Spinal cord (tissue), 10 donors: ENCODE data around the gene TSSK3. TPM values are rescaled to one million over a fixed set of nuclear protein-coding genes. Genes with fewer than 3 reads are reported as not detected.

Experiments
- DNase-seq, 6 donors: peaks; one replicate each; pipeline versions ENCODE4 v3.0.0 to v3.0.0-alpha.2; 2013 to 2015; ENCODE audit warnings: low spot score in 6 of 6, low read depth in 4 of 6
- H3K27ac ChIP-seq: one replicate; pipeline ENCODE4 v1.5.1; 2013; ENCODE audit warnings: low read depth, low read length, control low read depth
- H3K27me3 ChIP-seq: one replicate; pipeline ENCODE4 v1.6.1; 2013; ENCODE audit warnings: low read length; ENCODE audit not compliant: control insufficient read depth, insufficient read depth
- H3K36me3 ChIP-seq: one replicate; pipeline ENCODE4 v1.6.1; 2013; ENCODE audit warnings: low read length; ENCODE audit not compliant: control insufficient read depth, insufficient read depth
- H3K4me1 ChIP-seq: one replicate; pipeline ENCODE4 v1.6.1; 2013; ENCODE audit warnings: low read length; ENCODE audit not compliant: control insufficient read depth, insufficient read depth
- H3K4me3 ChIP-seq: one replicate; pipeline ENCODE4 v1.5.1; 2013; ENCODE audit warnings: low read depth, low read length, control low read depth
- H3K9me3 ChIP-seq: one replicate; pipeline ENCODE4 v1.6.1; 2013; ENCODE audit warnings: low read length; ENCODE audit not compliant: control insufficient read depth, insufficient read depth
- WGBS: methylation state at CpG from one replicate; pipeline ENCODE4 v1.1.5; 2013; ENCODE audit warnings: missing lambda C conversion rate; ENCODE audit not compliant: insufficient coverage; 5-methylcytosine and 5-hydroxymethylcytosine counted together
- polyA plus RNA-seq, 2 donors: library from polyadenylated mRNA; unstranded; fragments of 120-200 nt; gene quantifications; one replicate each; pipeline ENCODE4 v1.2.1, GENCODE V29; 2013; ENCODE audit not compliant: insufficient read length in 2 of 2
- total RNA-seq, 2 donors: library from RNA; depleted of rRNA in 1 of 2; stranded (reverse); fragments of 120-200 nt in 1 of 2; fragments of >200 nt in 1 of 2; gene quantifications; one replicate each; pipeline versions ENCODE4 v1.2.3 to v1.2.4, GENCODE V29; 2013 to 2014
- donor health status: healthy.

The TSSK3 gene
- total and polyA plus RNA-seq, 4 donors: 0.59 to 4.4 (median 2.3) TPM

DNA sequence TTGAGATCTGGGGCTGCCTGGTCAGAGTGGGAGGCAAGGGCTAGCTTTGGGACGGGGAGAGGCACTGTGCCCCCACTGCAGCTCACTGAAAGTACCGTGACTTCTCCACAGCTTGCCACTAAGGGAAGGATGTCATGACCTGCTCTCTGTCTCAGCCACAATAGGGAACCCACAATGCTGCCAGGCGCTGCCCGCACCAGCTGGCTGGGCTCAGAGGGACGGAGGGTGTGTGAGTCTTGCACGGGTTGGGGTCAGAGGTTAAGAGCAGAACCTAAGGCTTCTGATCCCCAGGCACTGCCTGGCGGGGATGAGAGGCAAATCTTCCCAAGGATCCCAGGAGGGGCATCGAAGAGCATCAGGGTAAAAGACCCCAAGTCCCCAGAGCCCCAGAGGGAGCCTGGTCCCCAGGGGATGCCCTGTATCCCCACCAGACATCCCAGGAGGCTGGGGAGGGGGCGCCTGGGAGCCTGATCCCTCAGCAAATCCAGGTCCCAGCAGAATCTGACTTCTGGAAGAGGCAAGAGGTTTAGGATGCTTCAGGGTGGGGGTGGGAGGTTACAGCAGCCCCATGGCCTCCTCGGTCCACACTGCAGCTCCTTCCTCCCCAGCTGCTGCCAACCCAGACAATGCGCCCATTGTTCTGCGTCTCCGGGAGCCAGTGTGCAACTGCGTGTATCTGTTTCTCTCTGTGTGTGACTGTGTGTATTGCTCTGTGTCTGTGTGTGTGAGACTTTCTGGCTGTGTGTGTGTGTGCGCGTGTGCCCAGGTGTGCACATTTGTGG is 24.3 kb upstream of the TSSK3 start:
- DNase-seq: peak in 3 of 6 donors; percentile 48 to 85 (median 80)
- Histone ChIP-seq H3K4me3 (peak overlapping the region; percentile 2), H3K4me1 (peaks cover 70% of the 10 kb centered on the region)

DNA sequence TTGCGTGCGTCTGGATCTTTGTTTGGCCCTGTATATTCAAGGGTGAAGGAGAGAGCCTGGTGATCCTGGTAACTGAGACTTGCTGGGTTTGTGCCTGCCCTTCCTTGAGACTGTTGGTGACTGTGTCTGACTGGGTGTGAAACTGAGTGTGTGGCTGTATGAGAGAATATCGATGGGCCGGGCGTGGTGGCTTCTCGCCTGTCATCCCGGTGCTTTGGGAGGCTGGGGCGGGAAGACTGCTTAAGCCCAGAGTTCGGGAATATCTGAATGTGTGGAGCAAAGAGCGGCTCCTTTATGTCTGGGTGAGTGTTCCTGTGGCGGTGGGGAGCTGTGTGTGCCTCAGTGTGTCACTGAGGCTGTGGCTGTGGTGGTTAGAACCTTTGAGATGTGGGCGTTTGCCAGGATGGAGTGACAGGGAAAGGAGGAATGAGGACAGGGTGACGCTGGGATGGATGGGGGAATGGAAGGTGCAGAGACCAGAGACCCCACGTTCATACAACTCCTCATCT is 23.6 kb upstream of the TSSK3 start:
- WGBS: 59% methylated on average over 11 of the region's 14 CpGs
- peak overlapping the region; percentile 2 for H3K4me3 ChIP-seq
- peak overlapping the region; percentile 95 for H3K27ac ChIP-seq
- no peak for DNase-seq
- H3K27me3 ChIP-seq: no peaks in the 10 kb centered on the region
- H3K9me3 ChIP-seq: no peaks in the 10 kb centered on the region
- H3K4me1 ChIP-seq: peaks cover 67% of the 10 kb centered on the region
- peaks cover 11% of the 10 kb centered on the region for H3K36me3 ChIP-seq

More for the DNA sequence above, 24.3 kb upstream of the TSSK3 start:
- peak overlapping the region; percentile 95 for H3K27ac ChIP-seq
- 28% methylated on average over 11 of the region's 16 CpGs for WGBS
- no peaks in the 10 kb centered on the region for H3K27me3 ChIP-seq
- no peaks in the 10 kb centered on the region for H3K9me3 ChIP-seq
- peaks cover 13% of the 10 kb centered on the region for H3K36me3 ChIP-seq

DNA sequence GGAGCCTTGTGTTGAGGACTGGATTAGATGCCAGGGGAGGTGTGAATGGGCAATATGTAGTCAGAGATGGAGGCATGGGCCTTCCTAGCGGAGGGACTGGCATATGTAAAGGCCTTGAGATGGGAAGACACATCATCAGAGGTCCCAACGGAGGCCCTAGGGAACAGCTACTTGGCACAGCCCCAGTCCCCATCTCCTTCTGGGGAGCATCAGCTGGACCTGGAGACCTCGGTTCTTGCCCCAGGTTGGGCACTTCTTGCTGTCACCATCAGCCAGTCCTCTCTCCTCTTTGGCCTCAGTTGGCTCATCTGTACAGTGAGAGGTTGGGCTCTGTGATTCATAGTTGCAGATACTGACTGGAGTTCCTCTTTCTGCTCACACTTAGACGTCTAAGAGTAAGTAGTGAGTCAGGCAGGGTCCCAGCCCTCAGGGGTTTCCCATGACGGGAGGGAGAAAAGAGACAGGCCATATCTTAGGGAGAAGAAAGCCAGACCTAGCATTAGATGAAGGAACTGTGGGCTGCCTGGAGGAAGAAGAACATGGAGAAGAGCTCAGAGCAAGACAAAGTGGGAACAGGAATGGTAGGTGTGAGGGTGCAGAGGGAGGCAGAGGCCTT is 22.9 kb upstream of the TSSK3 start:
- peak overlapping the region; percentile 95 for H3K27ac ChIP-seq
- H3K4me3 ChIP-seq: no peak overlapping the region
- no peaks in the 10 kb centered on the region for H3K27me3 ChIP-seq
- no peak for DNase-seq
- H3K9me3 ChIP-seq: no peaks in the 10 kb centered on the region
- peaks cover 7% of the 10 kb centered on the region for H3K36me3 ChIP-seq
- 86% methylated on average over 3 of the region's 5 CpGs for WGBS
- H3K4me1 ChIP-seq: peaks cover 60% of the 10 kb centered on the region

DNA sequence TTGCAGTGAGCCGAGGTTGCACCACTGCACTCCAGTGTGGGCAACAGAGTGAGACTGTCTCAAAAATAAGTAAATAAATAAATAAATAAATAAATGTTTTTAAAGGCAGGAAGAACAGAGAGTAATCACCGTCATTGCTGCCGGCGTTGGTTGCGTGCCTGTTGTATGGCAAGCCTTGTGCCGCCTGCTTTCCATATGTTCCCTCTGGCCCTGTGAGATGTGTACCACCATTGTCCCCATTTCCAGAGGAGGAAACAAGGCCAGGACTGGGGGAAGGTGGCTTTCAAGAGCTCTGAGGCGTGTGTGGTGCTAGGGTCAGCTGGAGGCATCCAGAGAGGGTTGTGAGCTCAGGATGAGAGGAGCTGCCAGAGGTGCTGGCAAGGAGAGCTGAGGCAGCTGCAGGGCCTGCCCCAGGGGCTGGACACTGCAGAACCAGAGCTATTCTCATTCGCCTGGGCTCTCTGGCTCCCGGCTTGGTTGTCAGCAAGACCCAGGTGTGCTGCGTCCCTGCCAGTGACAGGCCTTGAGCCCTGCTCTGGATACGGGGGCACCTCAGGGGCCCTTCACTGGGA is 21.1 kb upstream of the TSSK3 start:
- Histone ChIP-seq H3K27me3 (no peaks in the 10 kb centered on the region), H3K36me3 (peaks cover 2% of the 10 kb centered on the region), H3K9me3 (no peaks in the 10 kb centered on the region), H3K4me1 (peaks cover 52% of the 10 kb centered on the region), H3K27ac (no peak overlapping the region), H3K4me3 (no peak overlapping the region)
- 59% methylated on average over 10 of the region's 11 CpGs for WGBS
- DNase-seq: no peak

DNA sequence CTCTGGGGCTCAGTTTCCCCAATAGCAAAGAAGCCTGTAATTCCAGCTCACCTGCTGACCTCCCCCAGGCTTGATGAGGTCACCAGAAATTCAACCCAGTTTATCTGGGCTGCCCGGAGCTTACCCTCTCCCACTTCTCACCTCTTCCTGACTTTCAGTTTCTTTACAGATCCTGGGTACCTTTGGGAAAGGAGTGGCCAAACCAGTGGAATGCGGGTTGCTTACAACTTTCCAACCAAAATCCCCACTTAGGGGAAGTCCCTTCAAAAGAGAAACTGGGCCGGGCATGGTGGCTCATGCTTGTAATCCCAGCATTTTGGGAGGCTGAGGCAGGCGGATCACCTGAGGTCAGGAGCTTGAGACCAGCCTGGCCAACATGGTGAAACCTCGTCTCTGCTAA is 20.4 kb upstream of the TSSK3 start:
- Histone ChIP-seq H3K9me3 (no peaks in the 10 kb centered on the region), H3K36me3 (peaks cover 1% of the 10 kb centered on the region), H3K4me3 (no peak overlapping the region), H3K27me3 (no peaks in the 10 kb centered on the region), H3K27ac (no peak overlapping the region), H3K4me1 (peaks cover 45% of the 10 kb centered on the region)
- DNase-seq: no peak
- 92% methylated on average over 3 of the region's 5 CpGs for WGBS

DNA sequence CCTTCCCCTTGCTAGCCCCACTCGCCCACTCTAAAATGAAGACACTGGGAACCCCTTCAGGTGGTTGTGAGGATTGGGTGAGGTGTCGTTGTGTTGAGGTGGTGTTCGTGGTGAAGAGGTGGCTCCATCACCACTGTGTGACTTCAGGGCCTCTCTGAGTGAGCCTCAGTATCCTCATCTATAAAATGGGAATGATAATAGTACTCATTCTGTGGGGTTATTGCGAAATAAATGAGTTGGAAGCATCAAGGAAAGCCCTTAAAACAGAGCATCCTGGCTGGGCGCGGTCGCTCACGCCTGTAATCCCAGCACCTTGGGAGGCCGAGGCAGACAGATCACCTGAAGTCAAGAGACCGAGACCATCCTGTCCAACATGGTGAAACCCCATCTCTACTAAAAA is 19.6 kb upstream of the TSSK3 start:
- no peaks in the 10 kb centered on the region for H3K27me3 ChIP-seq
- H3K36me3 ChIP-seq: no peaks in the 10 kb centered on the region
- DNase-seq: no peak
- no peak overlapping the region for H3K4me3 ChIP-seq
- peaks cover 38% of the 10 kb centered on the region for H3K4me1 ChIP-seq
- H3K27ac ChIP-seq: no peak overlapping the region
- WGBS: 95% methylated on average over 9 of the region's 10 CpGs
- H3K9me3 ChIP-seq: no peaks in the 10 kb centered on the region

DNA sequence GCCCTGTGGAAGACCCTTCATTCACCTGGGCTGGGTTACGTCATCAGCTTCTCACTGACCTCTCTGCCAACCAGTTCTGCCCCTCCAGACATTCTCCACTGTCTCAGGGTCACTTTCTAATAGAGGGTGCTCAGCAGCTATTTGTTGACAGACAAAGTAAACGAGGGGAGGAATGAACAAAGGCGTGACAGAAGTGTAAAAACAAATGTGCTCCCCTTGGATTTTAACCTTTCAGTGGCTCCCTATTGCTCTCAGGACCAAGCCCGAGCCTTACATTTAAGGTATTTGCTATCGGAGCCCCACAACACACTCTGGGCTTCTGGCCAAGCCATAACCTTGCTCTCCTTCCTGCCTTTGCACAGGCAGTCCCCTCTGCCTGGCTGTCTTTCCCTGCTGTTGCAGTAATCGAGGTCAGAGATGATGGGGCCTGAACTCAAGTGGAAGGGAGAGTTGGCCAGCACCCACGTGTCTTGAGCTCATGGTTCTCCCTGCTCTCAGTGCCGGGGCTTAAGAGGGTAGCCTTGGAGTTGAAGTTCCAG is 17.0 kb upstream of the TSSK3 start:
- 47% methylated on average over 7 of the region's 8 CpGs for WGBS
- no peak overlapping the region for H3K27ac ChIP-seq

DNA sequence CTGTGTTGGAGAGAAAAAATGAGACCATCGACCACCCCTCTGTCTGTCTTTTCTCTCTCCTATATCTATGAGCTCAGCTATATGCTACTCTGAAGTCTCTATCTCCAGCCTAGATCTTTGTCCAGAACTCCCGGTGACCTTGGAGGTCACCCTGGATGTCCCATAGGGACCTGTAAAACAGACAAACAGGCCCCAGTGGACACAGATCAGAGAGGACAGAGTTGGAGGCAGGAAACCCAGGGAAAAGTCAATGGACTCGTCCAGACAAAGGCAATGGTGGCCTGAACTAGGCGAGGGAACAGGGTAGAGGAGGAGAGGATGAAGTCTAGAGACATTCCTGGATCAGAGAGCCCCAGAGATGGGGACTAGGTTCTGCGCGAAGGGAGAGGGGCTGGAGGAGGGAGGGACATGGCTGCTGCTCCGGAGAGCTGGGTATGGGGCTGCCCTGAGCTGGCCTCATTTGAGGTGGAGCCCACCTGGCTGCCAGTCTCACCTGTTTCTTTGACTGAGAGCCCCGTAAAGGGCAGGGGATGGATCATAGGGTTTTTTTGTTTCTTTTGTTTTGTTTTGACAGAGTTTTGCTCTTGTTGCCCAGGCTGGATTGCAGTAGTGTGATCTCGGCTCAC is 15.7 kb upstream of the TSSK3 start:
- no peak for DNase-seq
- H3K4me1 ChIP-seq: peaks cover 9% of the 10 kb centered on the region
- H3K9me3 ChIP-seq: no peaks in the 10 kb centered on the region
- H3K27me3 ChIP-seq: no peaks in the 10 kb centered on the region
- H3K4me3 ChIP-seq: no peak overlapping the region
- no peak overlapping the region for H3K27ac ChIP-seq
- 85% methylated on average over 8 of the region's 9 CpGs for whole genome bisulfite sequencing
- H3K36me3 ChIP-seq: no peaks in the 10 kb centered on the region

More for the DNA sequence above, 17.0 kb upstream of the TSSK3 start:
- H3K9me3 ChIP-seq: no peaks in the 10 kb centered on the region
- no peaks in the 10 kb centered on the region for H3K27me3 ChIP-seq
- no peak for DNase-seq
- no peaks in the 10 kb centered on the region for H3K36me3 ChIP-seq
- H3K4me1 ChIP-seq: peaks cover 12% of the 10 kb centered on the region
- H3K4me3 ChIP-seq: no peak overlapping the region

DNA sequence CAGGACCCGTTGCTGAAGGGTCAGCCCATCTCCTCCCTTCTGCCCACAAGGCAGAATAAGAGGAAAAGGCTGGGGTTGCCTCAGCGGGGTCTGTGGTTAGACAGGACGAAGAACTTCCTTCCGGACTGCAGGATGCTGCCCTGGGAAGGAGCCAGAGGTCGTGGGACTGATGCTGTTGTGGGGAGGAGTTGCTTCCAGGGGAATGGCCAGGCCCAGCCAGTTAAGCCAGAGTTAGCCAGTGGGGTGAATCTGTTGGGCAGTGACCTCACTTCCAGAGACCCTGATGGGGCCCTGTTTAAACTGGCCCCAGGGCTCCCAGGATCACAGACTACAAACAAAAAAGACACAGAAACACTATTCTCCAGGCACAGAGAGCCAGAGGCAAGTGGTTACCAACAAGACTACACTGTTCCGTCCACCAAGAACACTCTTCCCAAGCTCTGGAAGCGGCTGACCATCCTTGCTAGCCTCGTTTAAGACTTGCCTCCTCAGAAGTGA is 13.1 kb upstream of the TSSK3 start:
- 71% methylated on average over 7 of the region's 8 CpGs for WGBS
- Histone ChIP-seq H3K27ac (no peak overlapping the region), H3K4me3 (no peak overlapping the region), H3K9me3 (no peaks in the 10 kb centered on the region), H3K4me1 (peaks cover 33% of the 10 kb centered on the region), H3K36me3 (peaks cover 6% of the 10 kb centered on the region), H3K27me3 (no peaks in the 10 kb centered on the region)
- DNase-seq: peak in 1 of 6 donors; percentile 38
